Adrenal gland (tissue), 5 donors: ENCODE results near the gene LILRB1.
"Not testable (repeated sequence)": the region's sequence is repeated elsewhere in the genome, so short reads cannot be mapped to it uniquely, and the experiment has no call there.

Experiments
- POLR2A ChIP-seq, 2 donors: fragments of 450-650 bp; IDR thresholded peaks; one replicate each; pipeline ENCODE4 v1.6.1; 2017; ENCODE audit warnings: antibody characterized with exemption in 2 of 2, mild to moderate bottlenecking in 2 of 2, moderate library complexity in 1 of 2
- TF ChIP-seq, protein P1 (sequence below), 6 experiments: fragments of 450-650 bp in 4 of 6; fragments of 200-600 bp in 2 of 6; sonication (generic) in 1 of 6; IDR thresholded peaks; 1 replicate in 5 of 6; 2 replicates in 1 of 6; pipeline versions ENCODE4 v1.5.1 to v1.8.0; 2016 to 2021; ENCODE audit warnings: antibody characterized with exemption in 6 of 6, mild to moderate bottlenecking in 2 of 6, moderate library complexity in 1 of 6
- donor health status: DM: no; HTN: no; CAD: no.

DNA sequence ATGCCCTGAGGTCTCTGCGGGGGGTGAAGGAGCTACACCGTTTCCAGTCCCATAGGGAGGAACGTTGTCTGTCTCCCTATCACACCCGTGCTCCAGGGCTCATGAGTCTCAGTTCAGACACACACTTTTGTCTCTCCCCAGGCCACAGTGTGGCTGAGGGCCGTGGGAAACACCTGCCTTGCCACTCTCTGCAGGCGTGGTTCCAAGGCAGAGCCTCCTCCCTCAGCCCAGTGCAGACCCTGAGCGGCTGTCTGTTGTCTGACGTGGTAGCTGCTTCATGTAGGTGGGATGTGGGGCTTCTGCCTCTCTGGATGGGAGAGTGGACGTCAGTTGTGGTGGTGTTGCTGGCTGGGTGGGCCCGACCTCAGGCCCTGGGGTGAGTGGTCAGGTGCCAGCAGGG is 6.0 kb upstream of the LILRB1 start:
- TF ChIP-seq, protein P1, sequence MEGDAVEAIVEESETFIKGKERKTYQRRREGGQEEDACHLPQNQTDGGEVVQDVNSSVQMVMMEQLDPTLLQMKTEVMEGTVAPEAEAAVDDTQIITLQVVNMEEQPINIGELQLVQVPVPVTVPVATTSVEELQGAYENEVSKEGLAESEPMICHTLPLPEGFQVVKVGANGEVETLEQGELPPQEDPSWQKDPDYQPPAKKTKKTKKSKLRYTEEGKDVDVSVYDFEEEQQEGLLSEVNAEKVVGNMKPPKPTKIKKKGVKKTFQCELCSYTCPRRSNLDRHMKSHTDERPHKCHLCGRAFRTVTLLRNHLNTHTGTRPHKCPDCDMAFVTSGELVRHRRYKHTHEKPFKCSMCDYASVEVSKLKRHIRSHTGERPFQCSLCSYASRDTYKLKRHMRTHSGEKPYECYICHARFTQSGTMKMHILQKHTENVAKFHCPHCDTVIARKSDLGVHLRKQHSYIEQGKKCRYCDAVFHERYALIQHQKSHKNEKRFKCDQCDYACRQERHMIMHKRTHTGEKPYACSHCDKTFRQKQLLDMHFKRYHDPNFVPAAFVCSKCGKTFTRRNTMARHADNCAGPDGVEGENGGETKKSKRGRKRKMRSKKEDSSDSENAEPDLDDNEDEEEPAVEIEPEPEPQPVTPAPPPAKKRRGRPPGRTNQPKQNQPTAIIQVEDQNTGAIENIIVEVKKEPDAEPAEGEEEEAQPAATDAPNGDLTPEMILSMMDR (IDR thresholded peaks at IDR 0.05): not testable (repeated sequence)
- not testable (repeated sequence) for TF ChIP-seq POLR2A (IDR thresholded peaks at IDR 0.05)
